ENCODE results near the gene PLPP6.

PLPP6 gene

DNA sequence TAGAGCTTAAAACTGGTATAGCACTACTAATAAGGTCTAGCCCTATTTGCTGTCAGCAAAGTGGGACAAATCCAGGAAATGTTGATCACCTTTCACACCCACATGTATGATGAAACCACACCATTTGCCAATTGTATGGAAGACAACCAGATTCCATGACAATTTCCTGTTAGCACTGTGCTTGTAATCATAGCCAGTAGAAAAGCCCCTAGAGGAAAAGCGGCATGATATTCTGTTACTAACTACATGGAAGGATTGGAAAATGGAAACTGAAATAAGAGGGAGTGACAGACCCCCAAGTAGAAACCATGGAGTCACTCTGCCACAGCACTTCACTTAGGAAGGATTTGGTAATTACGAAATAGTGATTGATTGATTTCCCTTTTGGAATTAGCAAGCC, 3.3 kb downstream of the PLPP6 start:
- Histone ChIP-seq H2BK15ac (ENCODE audit: low read depth, poor library complexity, severe bottlenecking) (no peak overlapping the region), H3K36me3 (ENCODE audit: control insufficient read depth in 1 of 2, insufficient read depth in 2 of 2, low read depth in 1 of 2, low read length in 2 of 2) (no peaks in the 10 kb centered on the region), H3K9ac (ENCODE audit: low read length) (peak overlapping the region; percentile 91), H3K9me3 (ENCODE audit: control insufficient read depth, low read length) (no peaks in the 10 kb centered on the region), H2AK5ac (ENCODE audit: low read length, severe bottlenecking) (no peak overlapping the region), H3K4ac (ENCODE audit: low read depth in 1 of 2, low read length in 2 of 2) (no peak overlapping the region), H3K18ac (ENCODE audit: low read depth in 1 of 2, low read length in 2 of 2) (no peak overlapping the region), H3K79me1 (replicated peaks; ENCODE audit: low read length, poor library complexity, severe bottlenecking) (peaks cover 15% of the 10 kb centered on the region), H2AFZ (ENCODE audit: low read depth, low read length) (no peak overlapping the region), H2BK5ac (ENCODE audit: low read depth, low read length, poor library complexity, severe bottlenecking) (no peak overlapping the region), H3K4me3 (ENCODE audit: insufficient read depth in 1 of 2, low read depth in 1 of 2, low read length in 2 of 2) (peak overlapping the region in 1 of 2 experiments; percentile 81), H2BK120ac (ENCODE audit: low read depth, low read length) (no peak overlapping the region), H3K4me1 (ENCODE audit: control insufficient read depth, insufficient read depth, low read depth, low read length) (peaks cover 11% of the 10 kb centered on the region), H3K4me2 (ENCODE audit: low read length, poor library complexity, severe bottlenecking) (no peak overlapping the region), H4K8ac (ENCODE audit: low read length) (no peak overlapping the region), H4K91ac (ENCODE audit: low read length) (no peak overlapping the region), H3K14ac (ENCODE audit: low read length in 2 of 2) (no peak overlapping the region), H3K23ac (ENCODE audit: low read length in 2 of 2) (no peak overlapping the region), H3K27me3 (ENCODE audit: control insufficient read depth in 1 of 2, insufficient read depth in 1 of 2, low read length in 2 of 2) (no peaks in the 10 kb centered on the region), H2BK12ac (ENCODE audit: low read length in 2 of 2) (no peak overlapping the region), H3K27ac (ENCODE audit: low read length, poor library complexity, severe bottlenecking) (no peak overlapping the region)
- WGBS, result 100% methylated on average over 2 of the region's 2 CpGs
- DNase-seq, result peak; percentile 71

GRCh38 chr9:4666042-4666699, 4.1 kb downstream of the PLPP6 start, which contains the start of gene SPATA6L:
SPATA6L (minus strand) TSS chr9:4666480; CDS start chr9:4666250, 230 bp downstream.
- peak within 1 kb of the TSS; percentile 58 to 81 for H3K4me3 ChIP-seq (ENCODE audit: insufficient read depth in 1 of 2, low read depth in 1 of 2, low read length in 2 of 2)
- no peaks in the 10 kb centered on the region for H3K9me3 ChIP-seq (ENCODE audit: control insufficient read depth, low read length)
- H2AK5ac ChIP-seq (ENCODE audit: low read length, severe bottlenecking), result no peak within 1 kb of the TSS
- peak within 1 kb of the TSS; percentile 33 for H2AFZ ChIP-seq (ENCODE audit: low read depth, low read length)
- peak within 1 kb of the TSS; percentile 37 for H2BK15ac ChIP-seq (ENCODE audit: low read depth, poor library complexity, severe bottlenecking)
- H3K36me3 ChIP-seq (ENCODE audit: control insufficient read depth in 1 of 2, insufficient read depth in 2 of 2, low read depth in 1 of 2, low read length in 2 of 2), result no peaks in the 10 kb centered on the region
- peak; percentile 73 for DNase-seq
- H3K14ac ChIP-seq (ENCODE audit: low read length in 2 of 2), result no peak within 1 kb of the TSS
- no peak within 1 kb of the TSS for H3K23ac ChIP-seq (ENCODE audit: low read length in 2 of 2)
- H3K4ac ChIP-seq (ENCODE audit: low read depth in 1 of 2, low read length in 2 of 2), result peak within 1 kb of the TSS in 1 of 2 experiments; percentile 61
- peak within 1 kb of the TSS; percentile 94 for H3K4me2 ChIP-seq (ENCODE audit: low read length, poor library complexity, severe bottlenecking)
- H3K18ac ChIP-seq (ENCODE audit: low read depth in 1 of 2, low read length in 2 of 2), result peak within 1 kb of the TSS; percentile 37 to 46
- no peaks in the 10 kb centered on the region for H3K27me3 ChIP-seq (ENCODE audit: control insufficient read depth in 1 of 2, insufficient read depth in 1 of 2, low read length in 2 of 2)
- H3K27ac ChIP-seq (ENCODE audit: low read length, poor library complexity, severe bottlenecking), result peak within 1 kb of the TSS; percentile 55
- H3K79me1 ChIP-seq (replicated peaks; ENCODE audit: low read length, poor library complexity, severe bottlenecking), result peaks cover 15% of the 10 kb centered on the region
- no peak within 1 kb of the TSS for H4K91ac ChIP-seq (ENCODE audit: low read length)
- H3K4me1 ChIP-seq (ENCODE audit: control insufficient read depth, insufficient read depth, low read depth, low read length), result peaks cover 11% of the 10 kb centered on the region
- whole genome bisulfite sequencing, result 4% methylated on average over 30 of the region's 36 CpGs
- H2BK5ac ChIP-seq (ENCODE audit: low read depth, low read length, poor library complexity, severe bottlenecking), result peak within 1 kb of the TSS; percentile 54
- H2BK120ac ChIP-seq (ENCODE audit: low read depth, low read length), result peak within 1 kb of the TSS; percentile 35
- H2BK12ac ChIP-seq (ENCODE audit: low read length in 2 of 2), result peak within 1 kb of the TSS in 1 of 2 experiments; percentile 35
- H4K8ac ChIP-seq (ENCODE audit: low read length), result peak within 1 kb of the TSS; percentile 83
- peak within 1 kb of the TSS; percentile 91 for H3K9ac ChIP-seq (ENCODE audit: low read length)

DNA sequence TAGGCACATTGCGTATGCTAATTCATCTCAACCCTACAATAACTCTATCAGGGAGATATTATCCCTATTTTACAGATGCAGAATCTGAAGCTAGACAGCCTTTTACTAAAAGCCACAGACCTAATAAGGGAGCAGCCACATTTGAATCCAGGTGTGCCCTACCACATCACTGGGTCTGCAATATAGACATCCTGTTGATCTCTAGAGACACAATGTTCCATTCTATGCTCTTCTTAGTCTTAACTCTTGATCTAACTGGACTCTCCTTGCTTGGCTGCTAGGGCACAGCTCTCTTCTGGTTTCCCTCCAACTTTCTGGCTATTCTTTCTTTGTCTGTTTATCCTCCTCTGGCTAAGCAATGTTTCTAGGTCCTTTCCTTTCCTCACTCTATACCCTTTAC, 5.6 kb downstream of the PLPP6 start:
- no peak overlapping the region for H2BK15ac ChIP-seq (ENCODE audit: low read depth, poor library complexity, severe bottlenecking)
- WGBS, result 93% methylated on average over 1 of the region's 1 CpG

GRCh38 chr9:4668604-4669003, 6.5 kb downstream of the PLPP6 start:
- Histone ChIP-seq H4K91ac (ENCODE audit: low read length) (no peak overlapping the region), H2BK5ac (ENCODE audit: low read depth, low read length, poor library complexity, severe bottlenecking) (no peak overlapping the region), H3K27me3 (ENCODE audit: control insufficient read depth in 1 of 2, insufficient read depth in 1 of 2, low read length in 2 of 2) (no peaks in the 10 kb centered on the region), H3K79me1 (replicated peaks; ENCODE audit: low read length, poor library complexity, severe bottlenecking) (peaks cover 6% of the 10 kb centered on the region), H2BK120ac (ENCODE audit: low read depth, low read length) (no peak overlapping the region), H3K23ac (ENCODE audit: low read length in 2 of 2) (no peak overlapping the region), H3K18ac (ENCODE audit: low read depth in 1 of 2, low read length in 2 of 2) (no peak overlapping the region), H3K4ac (ENCODE audit: low read depth in 1 of 2, low read length in 2 of 2) (no peak overlapping the region), H2BK15ac (ENCODE audit: low read depth, poor library complexity, severe bottlenecking) (no peak overlapping the region), H2AFZ (ENCODE audit: low read depth, low read length) (no peak overlapping the region), H3K27ac (ENCODE audit: low read length, poor library complexity, severe bottlenecking) (no peak overlapping the region), H3K4me1 (ENCODE audit: control insufficient read depth, insufficient read depth, low read depth, low read length) (peaks cover 2% of the 10 kb centered on the region), H3K36me3 (ENCODE audit: control insufficient read depth in 1 of 2, insufficient read depth in 2 of 2, low read depth in 1 of 2, low read length in 2 of 2) (no peaks in the 10 kb centered on the region), H3K14ac (ENCODE audit: low read length in 2 of 2) (no peak overlapping the region), H3K4me2 (ENCODE audit: low read length, poor library complexity, severe bottlenecking) (no peak overlapping the region), H4K8ac (ENCODE audit: low read length) (no peak overlapping the region), H3K9me3 (ENCODE audit: control insufficient read depth, low read length) (no peaks in the 10 kb centered on the region), H2AK5ac (ENCODE audit: low read length, severe bottlenecking) (no peak overlapping the region), H2BK12ac (ENCODE audit: low read length in 2 of 2) (no peak overlapping the region), H3K4me3 (ENCODE audit: insufficient read depth in 1 of 2, low read depth in 1 of 2, low read length in 2 of 2) (no peak overlapping the region), H3K9ac (ENCODE audit: low read length) (no peak overlapping the region)
- 98% methylated on average over 1 of the region's 2 CpGs for WGBS
- no peak for DNase-seq

More for the DNA sequence above, 5.6 kb downstream of the PLPP6 start:
- Histone ChIP-seq H4K8ac (ENCODE audit: low read length) (no peak overlapping the region), H2AK5ac (ENCODE audit: low read length, severe bottlenecking) (no peak overlapping the region), H2AFZ (ENCODE audit: low read depth, low read length) (no peak overlapping the region), H3K18ac (ENCODE audit: low read depth in 1 of 2, low read length in 2 of 2) (no peak overlapping the region), H3K27ac (ENCODE audit: low read length, poor library complexity, severe bottlenecking) (no peak overlapping the region), H3K79me1 (replicated peaks; ENCODE audit: low read length, poor library complexity, severe bottlenecking) (peaks cover 10% of the 10 kb centered on the region), H3K36me3 (ENCODE audit: control insufficient read depth in 1 of 2, insufficient read depth in 2 of 2, low read depth in 1 of 2, low read length in 2 of 2) (no peaks in the 10 kb centered on the region), H3K4me1 (ENCODE audit: control insufficient read depth, insufficient read depth, low read depth, low read length) (peaks cover 8% of the 10 kb centered on the region), H3K4me2 (ENCODE audit: low read length, poor library complexity, severe bottlenecking) (no peak overlapping the region), H3K14ac (ENCODE audit: low read length in 2 of 2) (no peak overlapping the region), H4K91ac (ENCODE audit: low read length) (no peak overlapping the region), H3K4ac (ENCODE audit: low read depth in 1 of 2, low read length in 2 of 2) (no peak overlapping the region), H3K9me3 (ENCODE audit: control insufficient read depth, low read length) (no peaks in the 10 kb centered on the region), H2BK5ac (ENCODE audit: low read depth, low read length, poor library complexity, severe bottlenecking) (no peak overlapping the region), H3K27me3 (ENCODE audit: control insufficient read depth in 1 of 2, insufficient read depth in 1 of 2, low read length in 2 of 2) (no peaks in the 10 kb centered on the region), H2BK120ac (ENCODE audit: low read depth, low read length) (no peak overlapping the region), H3K23ac (ENCODE audit: low read length in 2 of 2) (no peak overlapping the region), H2BK12ac (ENCODE audit: low read length in 2 of 2) (no peak overlapping the region), H3K9ac (ENCODE audit: low read length) (no peak overlapping the region), H3K4me3 (ENCODE audit: insufficient read depth in 1 of 2, low read depth in 1 of 2, low read length in 2 of 2) (no peak overlapping the region)
- no peak for DNase-seq
